Smooth muscle cell (in vitro differentiated cells): ENCODE measurements around the gene ATXN2. TPM values are rescaled to one million over a fixed set of nuclear protein-coding genes. Genes with fewer than 3 reads are reported as not detected.

ENCODE experiments used
- DNase-seq: peaks from one replicate; lab custom pipeline; 2025; ENCODE audit not compliant: unreplicated experiment; lab: John Stamatoyannopoulos, UW
- H2AFZ ChIP-seq: fragments of 200-600 bp; sonication (generic); 2 replicates; pipeline ENCODE4 v1.6.0; 2016; ENCODE audit warnings: antibody characterized with exemption, low read depth, mild to moderate bottlenecking
- H3F3A ChIP-seq: fragments of 200-600 bp; sonication (generic); 2 replicates; pipeline ENCODE4 v1.6.0; 2017; ENCODE audit warnings: antibody characterized with exemption, low read depth
- H3K27ac ChIP-seq: fragments of 200-600 bp; sonication (generic); 2 replicates; pipeline ENCODE4 v1.5.1; 2016; ENCODE audit warnings: low read depth, mild to moderate bottlenecking
- H3K27me3 ChIP-seq: fragments of 200-600 bp; sonication (generic); 2 replicates; pipeline ENCODE4 v1.6.1; 2016; ENCODE audit warnings: low read depth, mild to moderate bottlenecking
- H3K36me3 ChIP-seq: fragments of 200-600 bp; sonication (generic); 2 replicates; pipeline ENCODE4 v1.5.1; 2016; ENCODE audit warnings: low read depth
- H3K4me1 ChIP-seq: fragments of 200-600 bp; sonication (generic); 2 replicates; pipeline ENCODE4 v1.5.1; 2016; ENCODE audit warnings: low read depth
- H3K4me2 ChIP-seq: fragments of 200-600 bp; sonication (generic); 2 replicates; pipeline ENCODE4 v1.6.0; 2016; ENCODE audit warnings: mild to moderate bottlenecking
- H3K4me3 ChIP-seq: fragments of 200-600 bp; sonication (generic); 2 replicates; pipeline ENCODE4 v1.5.1; 2016; ENCODE audit warnings: mild to moderate bottlenecking
- H3K79me2 ChIP-seq: fragments of 200-600 bp; sonication (generic); 2 replicates; pipeline ENCODE4 v1.6.0; 2016; ENCODE audit warnings: low read depth, mild to moderate bottlenecking
- H3K9ac ChIP-seq: fragments of 200-600 bp; sonication (generic); 2 replicates; pipeline ENCODE4 v1.6.0; 2016; ENCODE audit warnings: low read depth
- H3K9me3 ChIP-seq: fragments of 200-600 bp; sonication (generic); replicated peaks from 2 replicates; pipeline ENCODE4 v1.5.1; 2016; ENCODE audit warnings: low read depth
- H4K20me1 ChIP-seq: fragments of 200-600 bp; sonication (generic); 2 replicates; pipeline ENCODE4 v1.6.0; 2016; ENCODE audit warnings: low read depth
- WGBS: methylation state at CpG from one replicate; pipeline ENCODE4 v1.1.7; 2016; ENCODE audit warnings: low lambda C conversion rate; 5-methylcytosine and 5-hydroxymethylcytosine counted together
- polyA plus RNA-seq: library from polyadenylated mRNA; unstranded; fragments of >200 nt; fragmentation: Nextera tagmentation; extraction: Ambion mirVana; gene quantifications from 2 replicates; pipeline ENCODE4 v1.2.1, GENCODE V29; 2016
- total RNA-seq: library from RNA; depleted of rRNA; stranded (reverse); fragments of >200 nt; gene quantifications from 2 replicates; pipeline ENCODE4 v1.2.3, GENCODE V29; 2014
- TF ChIP-seq, protein P1 (sequence below): fragments of 200-600 bp; sonication (generic); IDR thresholded peaks from 2 replicates; pipeline ENCODE4 v1.5.1; 2017; ENCODE audit warnings: borderline replicate concordance, mild to moderate bottlenecking, antibody characterized with exemption; ENCODE audit not compliant: insufficient read depth, poor library complexity, severe bottlenecking

ATXN2 gene
- total and polyA plus RNA-seq, 2 experiments from 2014 or later: 29.3 to 39.6 TPM

DNA sequence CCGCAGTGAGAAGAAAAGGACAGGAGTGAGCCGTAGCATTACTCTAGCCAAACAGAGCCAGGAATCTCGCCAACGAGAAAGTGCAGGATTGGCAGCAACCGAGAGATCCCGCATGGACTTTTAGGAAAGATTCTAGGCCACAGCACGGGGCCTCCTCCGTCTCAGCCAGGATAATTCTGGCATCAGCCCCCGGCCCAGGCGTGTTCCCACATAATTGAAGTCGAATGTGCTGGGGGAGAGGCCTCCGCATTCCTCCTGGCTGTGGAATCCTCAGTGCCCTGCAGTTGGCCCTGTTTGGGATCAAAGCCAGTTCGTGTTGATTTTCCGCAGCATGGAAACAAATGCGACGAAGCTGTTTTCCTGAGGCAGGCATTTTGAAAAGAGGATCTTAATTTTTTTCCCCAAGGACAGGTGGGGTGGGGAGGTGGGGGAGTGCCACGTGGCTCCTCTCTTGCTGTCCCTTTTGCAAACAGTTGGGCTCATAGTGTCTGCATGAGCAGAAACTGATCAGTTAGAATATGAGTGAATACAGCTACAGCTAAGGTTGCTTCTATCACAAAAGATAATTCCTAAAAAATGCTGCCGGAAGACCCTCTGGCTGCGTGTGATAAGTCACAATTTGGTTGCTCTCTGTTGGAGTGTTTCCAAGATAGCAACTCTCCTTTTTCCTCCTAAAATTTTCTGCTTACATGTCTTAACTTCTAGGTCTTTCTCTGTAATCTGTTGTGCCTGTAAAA lies 37.3 kb upstream of the ATXN2 start:
- H3K79me2 ChIP-seq: no peaks in the 10 kb centered on the region
- H3K36me3 ChIP-seq: no peaks in the 10 kb centered on the region
- H3K4me1 ChIP-seq: peaks cover 19% of the 10 kb centered on the region
- TF ChIP-seq, protein P1, sequence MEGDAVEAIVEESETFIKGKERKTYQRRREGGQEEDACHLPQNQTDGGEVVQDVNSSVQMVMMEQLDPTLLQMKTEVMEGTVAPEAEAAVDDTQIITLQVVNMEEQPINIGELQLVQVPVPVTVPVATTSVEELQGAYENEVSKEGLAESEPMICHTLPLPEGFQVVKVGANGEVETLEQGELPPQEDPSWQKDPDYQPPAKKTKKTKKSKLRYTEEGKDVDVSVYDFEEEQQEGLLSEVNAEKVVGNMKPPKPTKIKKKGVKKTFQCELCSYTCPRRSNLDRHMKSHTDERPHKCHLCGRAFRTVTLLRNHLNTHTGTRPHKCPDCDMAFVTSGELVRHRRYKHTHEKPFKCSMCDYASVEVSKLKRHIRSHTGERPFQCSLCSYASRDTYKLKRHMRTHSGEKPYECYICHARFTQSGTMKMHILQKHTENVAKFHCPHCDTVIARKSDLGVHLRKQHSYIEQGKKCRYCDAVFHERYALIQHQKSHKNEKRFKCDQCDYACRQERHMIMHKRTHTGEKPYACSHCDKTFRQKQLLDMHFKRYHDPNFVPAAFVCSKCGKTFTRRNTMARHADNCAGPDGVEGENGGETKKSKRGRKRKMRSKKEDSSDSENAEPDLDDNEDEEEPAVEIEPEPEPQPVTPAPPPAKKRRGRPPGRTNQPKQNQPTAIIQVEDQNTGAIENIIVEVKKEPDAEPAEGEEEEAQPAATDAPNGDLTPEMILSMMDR: no peak
- peaks cover 13% of the 10 kb centered on the region for H3F3A ChIP-seq
- H3K27me3 ChIP-seq: no peaks in the 10 kb centered on the region
- H3K9ac ChIP-seq: peak overlapping the region; percentile 4
- no peak for DNase-seq
- H4K20me1 ChIP-seq: no peaks in the 10 kb centered on the region
- H3K27ac ChIP-seq: peak overlapping the region; percentile 41
- H3K9me3 ChIP-seq: no peaks in the 10 kb centered on the region
- H3K4me3 ChIP-seq: no peak overlapping the region
- WGBS: 15% methylated on average over 19 of the region's 19 CpGs
- H2AFZ ChIP-seq: peak overlapping the region; percentile 2
- H3K4me2 ChIP-seq: peak overlapping the region; percentile 69

DNA sequence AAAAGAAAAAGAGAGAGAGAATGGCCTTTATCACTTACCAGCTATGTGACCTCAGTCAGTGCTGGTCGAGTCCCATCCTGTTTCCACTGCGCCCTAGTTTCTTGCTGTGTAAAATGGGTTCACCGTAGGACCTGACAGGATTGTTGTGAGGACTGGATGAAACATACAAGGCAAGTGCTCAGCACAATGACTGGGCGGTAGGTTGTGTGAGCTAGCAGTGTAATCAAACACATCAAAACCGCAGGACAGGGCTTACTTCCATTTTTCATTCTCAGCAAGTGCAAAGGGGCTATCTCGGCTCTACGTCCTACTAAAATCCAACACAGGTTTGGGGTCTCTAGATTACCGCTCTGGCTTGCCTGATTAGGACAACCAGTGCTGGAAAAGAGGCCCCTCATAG lies 36.4 kb upstream of the ATXN2 start:
- no peak overlapping the region for H3K9ac ChIP-seq

DNA sequence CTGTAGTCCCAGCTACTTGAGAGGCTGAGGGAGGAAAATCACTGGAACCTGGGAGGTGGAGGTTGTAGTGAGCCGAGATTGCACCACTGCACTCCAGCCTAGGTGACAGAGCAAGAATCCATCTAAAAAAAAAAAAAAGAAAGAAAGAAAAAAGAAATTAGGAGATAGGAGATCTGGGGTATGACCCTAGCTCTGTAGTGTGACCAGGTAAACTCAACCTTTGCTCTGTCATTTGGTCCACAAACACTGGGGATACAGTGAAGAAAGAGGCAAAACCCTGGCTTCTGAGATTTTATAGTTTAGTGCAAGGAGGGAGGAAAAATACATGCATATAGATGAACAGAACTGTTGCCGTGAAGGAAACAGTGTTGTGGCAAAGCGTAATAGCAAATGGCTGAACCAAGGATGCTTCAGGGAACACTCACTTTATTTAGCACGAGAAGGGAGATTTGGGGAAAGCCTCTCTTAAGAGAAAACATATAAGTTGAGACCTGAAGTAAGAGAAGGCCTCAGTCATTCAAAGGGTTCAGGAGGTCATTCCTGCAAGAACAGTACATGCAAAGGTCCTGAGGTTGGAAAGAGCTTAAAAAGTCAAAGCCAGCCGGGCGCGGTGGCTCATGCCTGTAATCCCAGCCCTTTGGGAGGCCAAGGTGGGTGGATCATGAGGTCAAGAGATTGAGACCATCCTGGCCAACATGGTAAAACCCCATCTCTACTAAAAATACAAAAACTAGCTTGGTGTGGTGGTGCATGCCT lies 29.6 kb upstream of the ATXN2 start:
- Histone ChIP-seq H3K4me2 (no peak overlapping the region), H3K79me2 (no peaks in the 10 kb centered on the region), H3K4me3 (no peak overlapping the region), H3F3A (no peaks in the 10 kb centered on the region), H3K9me3 (no peaks in the 10 kb centered on the region), H3K27ac (no peak overlapping the region), H3K36me3 (no peaks in the 10 kb centered on the region), H3K27me3 (no peaks in the 10 kb centered on the region), H3K4me1 (no peaks in the 10 kb centered on the region), H4K20me1 (no peaks in the 10 kb centered on the region), H2AFZ (no peak overlapping the region), H3K9ac (no peak overlapping the region)
- 97% methylated on average over 7 of the region's 7 CpGs for WGBS
- no peak for DNase-seq
- TF ChIP-seq, protein P1: no peak

More for the DNA sequence above, 36.4 kb upstream of the ATXN2 start:
- 89% methylated on average over 8 of the region's 8 CpGs for WGBS
- Histone ChIP-seq H3K4me2 (no peak overlapping the region), H2AFZ (no peak overlapping the region), H3K9me3 (no peaks in the 10 kb centered on the region), H3K4me1 (peaks cover 19% of the 10 kb centered on the region), H3K79me2 (no peaks in the 10 kb centered on the region), H4K20me1 (no peaks in the 10 kb centered on the region), H3K4me3 (no peak overlapping the region), H3K36me3 (no peaks in the 10 kb centered on the region), H3K27me3 (no peaks in the 10 kb centered on the region), H3K27ac (no peak overlapping the region), H3F3A (peaks cover 13% of the 10 kb centered on the region)
- DNase-seq: no peak
- TF ChIP-seq, protein P1: no peak
